Neutrophil (primary cell): ENCODE measurements around the gene FAP.

Experiments
- H3K27ac ChIP-seq: fragments of 200-600 bp; sonication (generic); 2 replicates; pipeline ENCODE4 v1.5.1; 2016; ENCODE audit warnings: mild to moderate bottlenecking, moderate library complexity
- H3K27me3 ChIP-seq: fragments of 200-600 bp; sonication (generic); 2 replicates; pipeline ENCODE4 v1.6.0; 2016; ENCODE audit warnings: mild to moderate bottlenecking
- H3K36me3 ChIP-seq: fragments of 200-600 bp; sonication (generic); 2 replicates; pipeline ENCODE4 v1.5.1; 2017
- H3K4me1 ChIP-seq, 2 experiments: fragments of 200-600 bp in 1 of 2; sonication (generic) in 1 of 2; 1 replicate in 1 of 2; 2 replicates in 1 of 2; pipeline versions ENCODE4 v1.5.1 to v1.6.1; 2013 to 2016; ENCODE audit warnings: low read depth in 1 of 2, low read length in 1 of 2, mild to moderate bottlenecking in 1 of 2, moderate library complexity in 1 of 2; ENCODE audit not compliant: control insufficient read depth in 1 of 2, insufficient read depth in 1 of 2
- H3K4me3 ChIP-seq, 2 experiments: fragments of 200-600 bp in 1 of 2; sonication (generic) in 1 of 2; 1 replicate in 1 of 2; 2 replicates in 1 of 2; pipeline ENCODE4 v1.5.1; 2013 to 2016; ENCODE audit warnings: low read depth in 1 of 2, low read length in 1 of 2, mild to moderate bottlenecking in 1 of 2, moderate library complexity in 1 of 2
- H3K9me3 ChIP-seq: fragments of 200-600 bp; sonication (generic); 2 replicates; pipeline ENCODE4 v1.5.1; 2016
- TF ChIP-seq, protein P1 (sequence below): fragments of 200-600 bp; sonication (generic); IDR thresholded peaks from 2 replicates; pipeline ENCODE4 v1.5.1; 2016; ENCODE audit warnings: antibody characterized with exemption

FAP gene

DNA sequence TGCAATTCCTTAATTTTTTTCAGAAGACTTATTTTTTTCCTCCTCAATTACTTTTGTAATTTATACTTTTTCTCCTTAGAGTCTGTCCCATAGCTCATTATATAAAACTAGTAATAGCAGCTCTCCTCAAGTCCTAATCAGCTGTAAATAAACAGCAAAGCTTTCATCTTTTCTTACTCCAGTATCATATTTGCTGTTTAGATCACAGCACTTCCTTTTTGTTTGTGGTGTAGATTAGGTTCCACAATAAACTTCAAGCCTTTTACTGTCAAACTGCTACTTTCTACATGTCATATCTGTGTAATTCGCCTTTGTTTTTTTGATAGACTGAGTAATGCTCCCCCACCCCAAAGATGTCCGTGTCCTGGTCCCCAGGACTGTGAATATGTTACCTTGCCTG, 116.7 kb downstream of the FAP start:
- H3K4me3 ChIP-seq: no peak overlapping the region
- H3K9me3 ChIP-seq: no peaks in the 10 kb centered on the region
- H3K36me3 ChIP-seq: no peaks in the 10 kb centered on the region
- TF ChIP-seq, protein P1, sequence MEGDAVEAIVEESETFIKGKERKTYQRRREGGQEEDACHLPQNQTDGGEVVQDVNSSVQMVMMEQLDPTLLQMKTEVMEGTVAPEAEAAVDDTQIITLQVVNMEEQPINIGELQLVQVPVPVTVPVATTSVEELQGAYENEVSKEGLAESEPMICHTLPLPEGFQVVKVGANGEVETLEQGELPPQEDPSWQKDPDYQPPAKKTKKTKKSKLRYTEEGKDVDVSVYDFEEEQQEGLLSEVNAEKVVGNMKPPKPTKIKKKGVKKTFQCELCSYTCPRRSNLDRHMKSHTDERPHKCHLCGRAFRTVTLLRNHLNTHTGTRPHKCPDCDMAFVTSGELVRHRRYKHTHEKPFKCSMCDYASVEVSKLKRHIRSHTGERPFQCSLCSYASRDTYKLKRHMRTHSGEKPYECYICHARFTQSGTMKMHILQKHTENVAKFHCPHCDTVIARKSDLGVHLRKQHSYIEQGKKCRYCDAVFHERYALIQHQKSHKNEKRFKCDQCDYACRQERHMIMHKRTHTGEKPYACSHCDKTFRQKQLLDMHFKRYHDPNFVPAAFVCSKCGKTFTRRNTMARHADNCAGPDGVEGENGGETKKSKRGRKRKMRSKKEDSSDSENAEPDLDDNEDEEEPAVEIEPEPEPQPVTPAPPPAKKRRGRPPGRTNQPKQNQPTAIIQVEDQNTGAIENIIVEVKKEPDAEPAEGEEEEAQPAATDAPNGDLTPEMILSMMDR: no peak
- H3K27ac ChIP-seq: no peak overlapping the region
- peaks cover 7% of the 10 kb centered on the region for H3K27me3 ChIP-seq
- no peaks in the 10 kb centered on the region for H3K4me1 ChIP-seq

DNA sequence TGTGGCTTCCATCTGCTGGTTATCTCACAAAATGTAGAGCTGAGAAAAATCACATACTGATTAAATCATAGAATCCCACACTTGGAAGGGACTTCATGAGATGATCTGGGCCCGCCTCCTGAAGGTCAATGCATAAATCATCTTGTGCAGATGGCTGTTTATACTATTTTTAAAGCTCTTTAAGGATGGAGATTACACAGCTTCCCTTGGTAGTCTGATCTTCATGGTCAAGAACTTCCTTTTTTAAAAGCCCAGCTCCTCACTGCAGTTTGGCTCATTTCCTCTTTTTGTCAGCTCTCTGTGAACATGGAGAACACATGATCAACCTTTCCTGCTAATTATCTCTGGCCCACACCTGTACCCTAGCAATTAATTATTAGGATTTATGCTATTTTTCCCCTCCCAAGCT, 117.1 kb downstream of the FAP start:
- Histone ChIP-seq H3K36me3 (no peaks in the 10 kb centered on the region), H3K4me1 (no peaks in the 10 kb centered on the region), H3K4me3 (no peak overlapping the region), H3K27ac (no peak overlapping the region), H3K27me3 (peaks cover 7% of the 10 kb centered on the region), H3K9me3 (no peaks in the 10 kb centered on the region)
- TF ChIP-seq, protein P1: no peak

DNA sequence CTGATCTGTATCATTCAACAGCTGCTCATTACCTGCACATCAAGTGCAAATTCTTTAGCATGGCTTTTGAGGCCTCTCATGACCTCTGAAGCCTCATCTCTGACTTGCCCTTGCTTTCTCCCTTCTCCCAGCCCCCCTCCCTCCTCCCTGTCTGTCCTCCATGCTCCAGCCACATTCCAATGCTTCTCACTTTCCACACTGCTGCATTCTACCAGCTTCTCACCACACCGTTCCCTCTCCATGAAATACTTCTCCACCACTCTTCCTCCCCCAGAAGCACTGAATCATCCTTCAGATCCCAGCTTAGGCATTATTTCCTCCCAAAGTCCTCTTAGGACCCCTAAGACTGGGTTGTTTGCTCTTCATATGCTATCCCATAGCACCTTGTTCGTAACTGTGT, 118.1 kb downstream of the FAP start:
- Histone ChIP-seq H3K27me3 (peaks cover 7% of the 10 kb centered on the region), H3K9me3 (no peaks in the 10 kb centered on the region), H3K36me3 (no peaks in the 10 kb centered on the region), H3K27ac (no peak overlapping the region), H3K4me3 (no peak overlapping the region), H3K4me1 (no peaks in the 10 kb centered on the region)
- TF ChIP-seq, protein P1: no peak

DNA sequence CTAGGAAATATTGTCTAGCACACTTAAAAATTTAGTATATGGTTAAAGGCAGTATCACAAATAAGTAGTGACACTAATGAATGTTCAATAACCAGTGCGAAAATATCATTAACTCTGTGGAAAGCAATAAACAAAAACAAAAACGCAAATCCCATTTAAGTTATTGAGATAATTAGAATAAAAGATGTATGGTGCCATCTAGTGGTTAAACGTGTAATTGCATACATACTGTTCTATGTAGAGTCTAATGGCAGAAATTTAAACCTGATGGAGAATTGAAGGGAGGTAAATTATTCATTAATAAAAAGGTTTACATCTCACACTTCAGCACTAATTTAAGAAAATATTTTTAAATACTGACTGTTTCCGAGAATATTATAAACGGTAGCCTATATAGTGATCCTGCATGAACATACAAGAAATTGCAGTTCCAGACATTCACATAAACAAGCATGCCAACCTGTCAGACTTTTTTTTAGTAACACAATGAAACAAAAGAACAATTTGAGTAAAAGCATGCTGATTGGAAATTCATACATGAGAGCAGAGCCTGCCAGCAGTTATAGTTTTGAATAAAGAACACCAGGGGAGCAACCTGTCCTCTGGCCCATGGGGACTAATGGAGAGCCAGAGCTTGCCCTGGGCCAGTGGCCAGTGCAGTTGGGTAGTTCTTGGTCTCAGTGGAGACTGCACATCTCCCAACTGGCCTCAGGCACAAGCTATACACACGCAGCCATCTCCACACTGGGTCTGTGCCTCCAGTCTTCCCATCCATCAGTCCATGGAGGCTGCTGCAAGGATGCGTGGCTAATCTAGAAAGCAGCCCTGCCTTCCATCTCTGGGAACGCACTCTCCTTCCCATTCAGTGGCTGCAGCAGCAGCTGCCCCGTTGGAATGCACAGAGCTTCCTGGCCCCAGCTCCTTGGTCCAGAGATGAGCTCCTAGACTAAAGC, 119.2 kb downstream of the FAP start:
- no peak overlapping the region for H3K4me3 ChIP-seq

More for the DNA sequence above, 119.2 kb downstream of the FAP start:
- TF ChIP-seq, protein P1: peak; percentile 72
- no peak overlapping the region for H3K27ac ChIP-seq
- peaks cover 7% of the 10 kb centered on the region for H3K27me3 ChIP-seq
- no peaks in the 10 kb centered on the region for H3K4me1 ChIP-seq
- no peaks in the 10 kb centered on the region for H3K36me3 ChIP-seq
- H3K9me3 ChIP-seq: no peaks in the 10 kb centered on the region
